HepG2 (cell line): ENCODE results near the gene ALG13. TPM values are rescaled to one million over a fixed set of nuclear protein-coding genes. Genes with fewer than 3 reads are reported as not detected.
A peak's percentile ranks its signal among the peaks of the same experiment; 100 is the strongest.

Experiments used
- AGO1 ChIP-seq: fragments of 200-400 bp; formaldehyde crosslinking; IDR thresholded peaks from 2 replicates; pipeline ENCODE4 v1.6.1; 2017; ENCODE audit warnings: mild to moderate bottlenecking, low read depth, low read length, moderate library complexity; ENCODE audit not compliant: poor library complexity, severe bottlenecking
- ATF6 ChIP-seq: sonication (generic); formaldehyde crosslinking; conservative IDR thresholded peaks from 2 replicates; pipeline ENCODE4 v1.4.0; 2020; ENCODE audit warnings: missing genetic modification reagents
- FOXA3 ChIP-seq: IDR thresholded peaks from 2 replicates; pipeline ENCODE4 v1.6.1; 2016; ENCODE audit warnings: missing genetic modification reagents, missing compliant biosample characterization
- FOXO4 ChIP-seq: sonication (generic); formaldehyde crosslinking; conservative IDR thresholded peaks from 2 replicates; pipeline ENCODE4 v1.8.1; 2023; ENCODE audit warnings: missing genetic modification reagents
- GPN1 ChIP-seq: sonication (generic); formaldehyde crosslinking; IDR thresholded peaks from 2 replicates; pipeline ENCODE4 v1.5.1; 2020; ENCODE audit warnings: missing genetic modification reagents, borderline replicate concordance
- HIVEP1 ChIP-seq: sonication (generic); formaldehyde crosslinking; IDR thresholded peaks from 2 replicates; pipeline ENCODE4 v1.4.0; 2020; ENCODE audit warnings: mild to moderate bottlenecking, missing genetic modification reagents
- HOMEZ ChIP-seq: IDR thresholded peaks from 2 replicates; pipeline ENCODE4 v1.6.1; 2016; ENCODE audit warnings: low read depth
- IRX3 ChIP-seq: sonication (generic); formaldehyde crosslinking; IDR thresholded peaks from 2 replicates; pipeline ENCODE4 v1.8.1; 2023; ENCODE audit warnings: mild to moderate bottlenecking, low read depth, missing genetic modification reagents, borderline replicate concordance
- MAZ ChIP-seq, 2 experiments: sonication (generic) in 1 of 2; formaldehyde crosslinking in 1 of 2; IDR thresholded peaks; 2 replicates each; pipeline versions ENCODE4 v1.5.0 to v1.6.1; 2012 to 2020; ENCODE audit warnings: low read depth in 2 of 2, mild to moderate bottlenecking in 2 of 2, borderline replicate concordance in 1 of 2, improper control_type of control experiment in 1 of 2, low read length in 1 of 2, missing genetic modification reagents in 1 of 2, moderate library complexity in 1 of 2
- MBNL3 ChIP-seq: fragments of 250-450 bp; sonication (Bioruptor Pico); conservative IDR thresholded peaks from 2 replicates; pipeline ENCODE4 v1.8.0; 2022; ENCODE audit warnings: mild to moderate bottlenecking, inconsistent platforms
- PCBP1 ChIP-seq: fragments of 200-400 bp; formaldehyde crosslinking; IDR thresholded peaks from 2 replicates; pipeline ENCODE4 v1.6.1; 2017; ENCODE audit warnings: mild to moderate bottlenecking, low read depth, low read length, borderline replicate concordance
- RAD51 ChIP-seq: fragments of 450-650 bp; IDR thresholded peaks from 2 replicates; pipeline ENCODE4 v1.6.1; 2016; ENCODE audit warnings: borderline replicate concordance
- SAFB2 ChIP-seq: sonication (generic); formaldehyde crosslinking; IDR thresholded peaks from 2 replicates; pipeline ENCODE4 v1.5.1; 2020; ENCODE audit warnings: missing genetic modification reagents, low read depth, mild to moderate bottlenecking, borderline replicate concordance
- SP1 ChIP-seq, 2 experiments: fragments of 450-650 bp in 1 of 2; sonication (generic) in 1 of 2; formaldehyde crosslinking in 1 of 2; IDR thresholded peaks; 2 replicates each; pipeline versions ENCODE4 v1.4.0 to v1.6.1; 2016 to 2020; ENCODE audit warnings: missing genetic modification reagents in 1 of 2
- THAP11 ChIP-seq: IDR thresholded peaks from 2 replicates; pipeline ENCODE4 v1.6.1; 2016; ENCODE audit warnings: missing biosample characterization, missing genetic modification reagents
- YEATS4 ChIP-seq: sonication (generic); formaldehyde crosslinking; IDR thresholded peaks from 2 replicates; pipeline ENCODE4 v1.4.0; 2020; ENCODE audit warnings: missing genetic modification reagents, borderline replicate concordance
- ZBTB46 ChIP-seq: sonication (generic); formaldehyde crosslinking; IDR thresholded peaks from 2 replicates; pipeline ENCODE4 v1.4.0; 2020; ENCODE audit warnings: mild to moderate bottlenecking, missing genetic modification reagents, borderline replicate concordance
- ZNF296 ChIP-seq: sonication (generic); formaldehyde crosslinking; conservative IDR thresholded peaks from 2 replicates; pipeline ENCODE4 v1.5.0; 2020; ENCODE audit warnings: mild to moderate bottlenecking, missing genetic modification reagents
- ZNF326 ChIP-seq: sonication (generic); formaldehyde crosslinking; IDR thresholded peaks from 2 replicates; pipeline ENCODE4 v1.4.0; 2020; ENCODE audit warnings: missing genetic modification reagents, borderline replicate concordance
- ZNF367 ChIP-seq: sonication (generic); formaldehyde crosslinking; IDR thresholded peaks from 2 replicates; pipeline ENCODE4 v1.4.0; 2020; ENCODE audit warnings: missing genetic modification reagents, borderline replicate concordance
- ZNF775 ChIP-seq: sonication (generic); formaldehyde crosslinking; IDR thresholded peaks from 2 replicates; pipeline ENCODE4 v1.4.0; 2020; ENCODE audit warnings: missing genetic modification reagents, mild to moderate bottlenecking, moderate library complexity, borderline replicate concordance
- polyA plus RNA-seq, 8 experiments: library from polyadenylated mRNA; depleted of rRNA in 3 of 8; stranded (reverse) in 7 of 8; unstranded in 1 of 8; fragments of >200 nt; fragmentation: Illumina TruSeq in 4 of 8; extraction: Trizol in 4 of 8; gene quantifications; 2 replicates each; pipeline versions ENCODE4 v1.2.1 to v1.2.3, GENCODE V29; 2011 to 2016; ENCODE audit warnings: low read depth in 4 of 8, missing spikeins in 1 of 8, mixed read lengths in 1 of 8; ENCODE audit not compliant: insufficient read depth in 1 of 8
- total RNA-seq, 5 experiments: library from RNA; depleted of rRNA; stranded (reverse); fragments of >200 nt; fragmentation: Illumina TruSeq; extraction: Trizol; gene quantifications; 2 replicates each; pipeline ENCODE4 v1.2.3, GENCODE V29; 2016; ENCODE audit warnings: low read depth in 1 of 5

The ALG13 gene
- total and polyA plus RNA-seq, 2 of the 13 experiments (the other 11 are each of a cell fraction or from before 2014, with no cell fraction given), result 31.2 to 65.5 TPM

- TF ChIP-seq HOMEZ (CRISPR knock-in tag) (no peak), ZNF367 (CRISPR knock-in tag) (no peak), YEATS4 (peak; percentile 94), MAZ (IDR thresholded peaks at IDR 0.05; ENCODE audit: borderline replicate concordance, low read depth, low read length) (no peak), MAZ (CRISPR knock-in tag; IDR thresholded peaks at IDR 0.05; ENCODE audit: low read depth) (no peak), ATF6 (CRISPR knock-in tag) (0 out of 2 replicates have a peak, but pooled peaks have one; percentile 27), SAFB2 (CRISPR knock-in tag) (no peak), ZNF775 (no peak), AGO1 (no peak), SP1 (IDR thresholded peaks at IDR 0.05) (no peak), SP1 (CRISPR knock-in tag; IDR thresholded peaks at IDR 0.05) (peak; percentile 53; the same call in 1 of the 2 replicates), ZBTB46 (no peak), RAD51 (no peak), THAP11 (CRISPR knock-in tag) (peak; percentile 69; the same call in 1 of the 2 replicates), PCBP1 (no peak), GPN1 (CRISPR knock-in tag) (no peak), ZNF326 (CRISPR knock-in tag) (no peak), FOXA3 (CRISPR knock-in tag) (0 out of 2 replicates have a peak, but pooled peaks have one; percentile 21), ZNF296 (CRISPR knock-in tag) (no peak), IRX3 (peak; percentile 62; the same call in 1 of the 2 replicates), MBNL3 (CRISPR knock-in tag) (no peak), FOXO4 (CRISPR knock-in tag) (0 out of 2 replicates have a peak, but pooled peaks have one; percentile 60), HIVEP1 (CRISPR knock-in tag) (0 out of 2 replicates have a peak, but pooled peaks have one; percentile 32)
Observed at GRCh38 chrX:111680988-111681779, at the start of gene ALG13 (continued).
